Lung (tissue), 12 donors: ENCODE results near the gene LRRC27. TPM values are rescaled to one million over a fixed set of nuclear protein-coding genes. Genes with fewer than 3 reads are reported as not detected.

Source experiments
- ATAC-seq: fragments of 200-7000 bp; cut with Tn5 transposase; one replicate; pipeline ENCODE4 v1.9.1; 2020; ENCODE audit warnings: moderate number of reproducible peaks; ENCODE audit not compliant: insufficient read depth, low FRiP score
- DNase-seq, 3 donors: peaks; one replicate each; pipeline ENCODE4 v3.0.0-alpha.2; 2013 to 2017
- H3K27ac ChIP-seq, 2 donors: one replicate each; pipeline ENCODE4 v1.5.1; 2013; ENCODE audit warnings: mild to moderate bottlenecking in 2 of 2, moderate library complexity in 2 of 2, control low read depth in 1 of 2, inconsistent platforms in 1 of 2, low read depth in 1 of 2, low read length in 1 of 2
- H3K27me3 ChIP-seq, 3 donors: one replicate each; pipeline ENCODE4 v1.5.1; 2013; ENCODE audit warnings: low read length in 2 of 3; ENCODE audit not compliant: control insufficient read depth in 3 of 3, insufficient read depth in 3 of 3
- H3K36me3 ChIP-seq, 4 donors: one replicate each; pipeline ENCODE4 v1.5.1; 2013; ENCODE audit warnings: low read length in 4 of 4, mild to moderate bottlenecking in 1 of 4, moderate library complexity in 1 of 4; ENCODE audit not compliant: control insufficient read depth in 4 of 4, insufficient read depth in 4 of 4
- H3K4me1 ChIP-seq, 5 donors: one replicate each; pipeline ENCODE4 v1.5.1; 2013; ENCODE audit warnings: low read length in 5 of 5, mild to moderate bottlenecking in 2 of 5, moderate library complexity in 1 of 5; ENCODE audit not compliant: control insufficient read depth in 5 of 5, insufficient read depth in 5 of 5
- H3K4me3 ChIP-seq: one replicate; pipeline ENCODE4 v1.5.1; 2013; ENCODE audit warnings: mild to moderate bottlenecking, control low read depth, moderate library complexity
- H3K9ac ChIP-seq, 2 donors: one replicate each; pipeline ENCODE4 v1.5.1; 2013; ENCODE audit warnings: low read length in 2 of 2, control low read depth in 1 of 2; ENCODE audit not compliant: insufficient read depth in 1 of 2
- H3K9me3 ChIP-seq, 4 donors: one replicate each; pipeline ENCODE4 v1.5.1; 2013; ENCODE audit warnings: low read length in 3 of 4, mild to moderate bottlenecking in 1 of 4, moderate library complexity in 1 of 4; ENCODE audit not compliant: control insufficient read depth in 4 of 4, insufficient read depth in 3 of 4
- CTCF ChIP-seq: IDR thresholded peaks from 2 replicates; pipeline ENCODE4 v1.5.1; 2012; ENCODE audit warnings: mild to moderate bottlenecking; ENCODE audit errors: control extremely low read depth, extremely low read depth
- WGBS, 2 donors: extraction: QIAGEN DNeasy Blood & Tissue Kit; methylation state at CpG; one replicate each; pipeline ENCODE4 v1.1.7; 2013; 5-methylcytosine and 5-hydroxymethylcytosine counted together
- polyA plus RNA-seq, 2 donors: library from polyadenylated mRNA; stranded (reverse); fragments of 200-250 nt; gene quantifications; one replicate each; pipeline ENCODE4 v1.2.1, GENCODE V29; 2013
- total RNA-seq, 2 donors: library from RNA; depleted of rRNA in 1 of 2; stranded (reverse); fragments of >200 nt in 1 of 2; gene quantifications; one replicate each; pipeline ENCODE4 v1.2.1, GENCODE V29; 2014 to 2021
- donor health status: control.
- donor health status: control.
- donor health status: Bipolar disorder and iron deficiency.
- donor health status: healthy.
- donor health status: DM: yes; HTN: yes; CAD: no.

The LRRC27 gene
- total and polyA plus RNA-seq, 4 donors, result 5.8 to 25.5 (median 17.2) TPM

- no peak for TF ChIP-seq CTCF
- DNase-seq, result no peak
- H3K9me3 ChIP-seq, result no peaks in the 10 kb centered on the region
- H3K4me3 ChIP-seq, result no peak overlapping the region
- H3K27ac ChIP-seq, result no peak overlapping the region
- peaks cover 0 to 2% (median 0%) of the 10 kb centered on the region in 5 donors for H3K4me1 ChIP-seq
- no peak overlapping the region for H3K9ac ChIP-seq
- H3K27me3 ChIP-seq, result no peaks in the 10 kb centered on the region
- WGBS, 2 donors, result 70 to 93% methylated on average over 12 to 13 of the region's 13 CpGs
- no peak for ATAC-seq
- H3K36me3 ChIP-seq, result peaks cover 0 to 11% (median 5%) of the 10 kb centered on the region in 4 donors
Measured at GRCh38 chr10:132355754-132356153, 23.8 kb downstream of the LRRC27 start.

DNA sequence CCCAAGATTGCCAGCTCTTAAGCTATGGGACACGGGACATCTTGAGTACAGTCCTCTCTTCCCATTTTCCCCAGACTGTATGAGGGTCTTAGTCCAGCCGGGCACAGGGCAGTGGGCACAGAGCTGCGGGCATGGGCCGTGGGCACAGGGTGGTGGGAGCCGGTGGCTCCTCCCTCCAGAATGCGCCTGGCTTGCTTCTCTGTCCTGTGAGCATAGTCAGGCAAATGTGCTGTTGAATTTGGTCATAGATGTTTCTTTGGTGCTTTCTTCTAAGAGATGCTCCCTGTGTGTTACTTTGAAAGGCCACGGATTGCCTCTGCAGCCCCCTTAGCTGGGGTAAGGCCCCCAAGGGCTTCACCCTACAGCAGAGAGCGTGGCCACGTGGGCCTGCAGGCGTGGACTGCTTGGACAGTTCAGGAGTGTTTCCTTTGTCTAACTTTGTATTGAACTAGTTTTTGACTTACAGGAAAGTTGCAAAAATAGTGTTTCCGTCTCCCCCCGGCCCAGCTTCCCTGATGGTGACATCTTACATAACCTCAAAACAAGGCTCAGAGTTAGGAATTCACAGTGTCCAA lies 24.7 kb downstream of the LRRC27 start:
- Histone ChIP-seq H3K4me1 (peaks cover 0 to 2% (median 0%) of the 10 kb centered on the region in 5 donors), H3K27ac (no peak overlapping the region), H3K9ac (no peak overlapping the region), H3K4me3 (no peak overlapping the region), H3K27me3 (no peaks in the 10 kb centered on the region), H3K9me3 (no peaks in the 10 kb centered on the region), H3K36me3 (peaks cover 0 to 14% (median 5%) of the 10 kb centered on the region in 4 donors)
- no peak for ATAC-seq
- DNase-seq, result no peak
- WGBS, 2 donors, result 65 to 96% methylated on average over 12 of the region's 12 CpGs
- TF ChIP-seq CTCF, result no peak

GRCh38 chr10:132357286-132358058 lies 25.5 kb downstream of the LRRC27 start:
- Histone ChIP-seq H3K36me3 (peaks cover 0 to 17% (median 5%) of the 10 kb centered on the region in 4 donors), H3K27ac (no peak overlapping the region), H3K9ac (no peak overlapping the region), H3K9me3 (no peaks in the 10 kb centered on the region), H3K4me1 (peaks cover 0 to 2% (median 0%) of the 10 kb centered on the region in 5 donors), H3K4me3 (no peak overlapping the region), H3K27me3 (no peaks in the 10 kb centered on the region)
- WGBS, 2 donors, result 95 to 99% methylated on average over 15 of the region's 15 CpGs
- ATAC-seq, result no peak
- DNase-seq, result no peak
- TF ChIP-seq CTCF, result no peak
